ENCODE data around the gene TRAPPC3L.

Gene TRAPPC3L

DNA sequence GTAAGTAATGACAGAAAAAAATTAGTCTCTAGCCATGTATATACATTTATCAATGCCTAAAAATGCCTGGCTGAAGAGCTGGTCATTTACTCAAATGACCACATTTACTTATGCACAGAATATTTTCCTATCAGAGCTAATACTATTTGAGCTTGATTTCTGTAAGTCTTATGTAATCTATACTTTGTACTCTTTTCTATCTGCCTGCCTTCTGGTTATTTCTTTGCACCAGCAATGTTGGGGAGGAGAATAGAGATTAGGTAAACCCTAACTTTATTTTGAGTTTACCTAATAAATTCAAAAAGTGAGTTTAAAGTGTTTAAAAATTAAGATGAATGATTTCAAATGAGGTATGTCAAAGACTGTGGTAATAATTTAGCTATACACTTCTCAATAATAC, 30.3 kb downstream of the TRAPPC3L start:
- TF ChIP-seq TARDBP (IDR thresholded peaks at IDR 0.05) (no peak), CTBP1 (IDR thresholded peaks at IDR 0.05; ENCODE audit: borderline replicate concordance) (no peak), L3MBTL2 (conservative IDR thresholded peaks at IDR 0.05) (no peak), SP1 (IDR thresholded peaks at IDR 0.05) (no peak), ARNT (IDR thresholded peaks at IDR 0.05) (no peak), FOXA1 (IDR thresholded peaks at IDR 0.05) (no peak)
- CTCF ChIA-PET: interaction anchor here (0.6 to 1.5 kb wide), 2 partner anchors 18 to 199 kb away, joined by 3 to 7 read pairs; no protein-coding TSS in a partner anchor
- no peak for DNase-seq (ENCODE audit: extremely low spot score)
- POLR2A ChIA-PET: interaction anchor here (1.2 to 1.4 kb wide), 3 partner anchors 56 to 235 kb away, joined by 3 to 4 read pairs (median 3); partner anchors contain the start of gene TSPYL1

DNA sequence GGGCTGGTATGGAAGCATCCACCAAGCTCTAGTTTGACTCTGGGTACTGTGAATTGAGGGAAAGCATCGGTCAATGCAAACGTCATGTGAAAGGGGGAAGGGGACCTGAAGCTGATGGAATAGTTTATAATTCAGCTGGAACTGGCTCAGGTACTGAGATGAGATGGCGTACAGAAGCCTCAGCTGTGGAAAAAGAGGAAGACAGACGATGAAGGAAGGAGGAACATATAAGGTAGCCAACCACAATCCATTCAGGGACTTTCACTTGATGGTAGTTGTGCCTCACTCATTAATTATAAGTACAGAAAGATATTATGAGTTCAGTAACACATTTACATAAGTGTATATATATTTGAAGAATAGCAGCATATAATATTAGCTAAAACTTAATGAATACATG, 31.4 kb downstream of the TRAPPC3L start:
- ChIA-PET CTCF (interaction anchor here (0.6 to 1.4 kb wide), 5 partner anchors 8 to 259 kb away, joined by 3 to 7 read pairs (median 4); no protein-coding TSS in a partner anchor), POLR2A (interaction anchor here (0.5 to 3.3 kb wide), 4 partner anchors 57 to 413 kb away, joined by 3 to 17 read pairs (median 4); partner anchors contain the start of genes NT5DC1, RWDD1 and TSPYL1)
- DNase-seq (ENCODE audit: extremely low spot score): no peak
- no peak for TF ChIP-seq TARDBP (IDR thresholded peaks at IDR 0.05)
- TF ChIP-seq FOXM1 (IDR thresholded peaks at IDR 0.05; ENCODE audit: borderline replicate concordance): no peak
- TF ChIP-seq NFRKB (IDR thresholded peaks at IDR 0.05): no peak
- no peak for TF ChIP-seq SP1 (IDR thresholded peaks at IDR 0.05)
- no peak for TF ChIP-seq ELF4 (IDR thresholded peaks at IDR 0.05)
- TF ChIP-seq LEF1 (IDR thresholded peaks at IDR 0.05; ENCODE audit: borderline replicate concordance): no peak
- TF ChIP-seq CTBP1 (IDR thresholded peaks at IDR 0.05; ENCODE audit: borderline replicate concordance): no peak
- no peak for TF ChIP-seq ARNT (IDR thresholded peaks at IDR 0.05)
- TF ChIP-seq HDGF (IDR thresholded peaks at IDR 0.05; ENCODE audit: borderline replicate concordance): no peak
- TF ChIP-seq FOXA1 (IDR thresholded peaks at IDR 0.05): no peak

DNA sequence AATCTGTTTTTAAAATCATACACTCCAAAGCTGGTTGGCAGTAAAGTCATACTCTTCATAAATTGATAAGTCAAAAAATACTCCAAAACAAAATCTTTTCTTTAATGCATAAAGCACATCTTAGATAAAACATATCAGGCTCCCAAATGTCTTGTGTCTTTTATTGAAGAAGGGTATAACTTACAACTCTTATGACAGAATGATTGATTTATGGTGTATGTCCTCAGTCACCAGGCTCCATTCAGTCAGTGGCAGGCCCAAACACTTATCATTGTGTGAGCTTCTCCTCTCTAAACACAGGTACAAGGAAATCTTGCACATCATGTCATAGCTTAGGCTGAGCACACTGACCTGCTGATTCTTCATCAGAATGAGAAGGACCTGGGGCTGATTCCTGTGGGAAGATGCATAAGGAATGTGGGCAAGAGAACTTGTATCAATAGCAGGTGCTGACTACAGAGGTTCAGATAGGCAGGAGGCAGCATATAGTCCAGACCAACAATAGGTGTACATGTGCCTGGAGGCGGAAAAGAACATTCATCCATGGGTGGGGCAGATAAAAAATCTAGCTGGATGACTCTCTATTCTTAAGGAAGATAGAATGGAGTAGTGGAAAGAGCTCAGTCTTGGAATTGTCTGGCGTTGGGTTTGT, 32.1 kb downstream of the TRAPPC3L start:
- CTCF ChIA-PET: interaction anchor here (0.8 to 1.4 kb wide), 3 partner anchors 9 to 17 kb away, joined by 3 to 7 read pairs (median 5); no protein-coding TSS in a partner anchor
- TF ChIP-seq, protein P1, sequence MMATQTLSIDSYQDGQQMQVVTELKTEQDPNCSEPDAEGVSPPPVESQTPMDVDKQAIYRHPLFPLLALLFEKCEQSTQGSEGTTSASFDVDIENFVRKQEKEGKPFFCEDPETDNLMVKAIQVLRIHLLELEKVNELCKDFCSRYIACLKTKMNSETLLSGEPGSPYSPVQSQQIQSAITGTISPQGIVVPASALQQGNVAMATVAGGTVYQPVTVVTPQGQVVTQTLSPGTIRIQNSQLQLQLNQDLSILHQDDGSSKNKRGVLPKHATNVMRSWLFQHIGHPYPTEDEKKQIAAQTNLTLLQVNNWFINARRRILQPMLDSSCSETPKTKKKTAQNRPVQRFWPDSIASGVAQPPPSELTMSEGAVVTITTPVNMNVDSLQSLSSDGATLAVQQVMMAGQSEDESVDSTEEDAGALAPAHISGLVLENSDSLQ (IDR thresholded peaks at IDR 0.05): peak; percentile 66
- no peak for TF ChIP-seq ELF4 (IDR thresholded peaks at IDR 0.05)
- POLR2A ChIA-PET: interaction anchor here (0.5 to 3.3 kb wide), 4 partner anchors 58 to 413 kb away, joined by 3 to 17 read pairs (median 4); partner anchors contain the start of genes NT5DC1, RWDD1 and TSPYL1
- no peak for DNase-seq (ENCODE audit: extremely low spot score)

DNA sequence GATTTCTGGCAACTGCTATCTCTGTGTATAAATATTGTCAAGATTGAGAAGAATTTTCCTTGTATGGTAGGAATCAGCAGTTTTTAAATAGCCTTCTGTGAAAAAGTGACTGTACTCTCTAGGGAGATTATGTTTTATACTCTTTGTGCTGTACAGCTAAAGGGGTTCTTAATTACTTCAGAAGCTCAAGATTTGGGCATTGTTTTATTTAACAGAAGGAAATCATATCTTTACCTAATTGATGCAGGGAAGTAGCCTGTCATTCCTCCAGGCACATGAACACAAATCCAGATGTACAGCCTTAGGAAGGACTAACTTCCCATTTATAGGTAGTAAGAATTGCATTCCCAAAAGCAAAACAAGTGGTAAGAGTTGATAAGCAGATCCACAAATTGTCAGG, 32.8 kb downstream of the TRAPPC3L start:
- TF ChIP-seq SUZ12 (IDR thresholded peaks at IDR 0.05): no peak
- no peak for TF ChIP-seq SP1 (IDR thresholded peaks at IDR 0.05)
- TF ChIP-seq ELF4 (IDR thresholded peaks at IDR 0.05): no peak
- no peak for TF ChIP-seq ZNF384 (IDR thresholded peaks at IDR 0.05)
- TF ChIP-seq L3MBTL2 (conservative IDR thresholded peaks at IDR 0.05): no peak
- TF ChIP-seq NFRKB (IDR thresholded peaks at IDR 0.05): no peak
- no peak for TF ChIP-seq FOXM1 (IDR thresholded peaks at IDR 0.05; ENCODE audit: borderline replicate concordance)
- no peak for TF ChIP-seq HDGF (IDR thresholded peaks at IDR 0.05; ENCODE audit: borderline replicate concordance)
- TF ChIP-seq BHLHE40 (IDR thresholded peaks at IDR 0.05; ENCODE audit: borderline replicate concordance): no peak
- no peak for TF ChIP-seq FOXA1 (IDR thresholded peaks at IDR 0.05)
- TF ChIP-seq ARNT (IDR thresholded peaks at IDR 0.05): no peak
- no peak for TF ChIP-seq LEF1 (IDR thresholded peaks at IDR 0.05; ENCODE audit: borderline replicate concordance)
- no peak for TF ChIP-seq CTBP1 (IDR thresholded peaks at IDR 0.05; ENCODE audit: borderline replicate concordance)
- TF ChIP-seq FOXK2 (IDR thresholded peaks at IDR 0.05): no peak
- ChIA-PET CTCF (interaction anchor here (1.5 to 2.1 kb wide), 4 partner anchors 11 to 225 kb away, joined by 9 to 14 read pairs (median 10); no protein-coding TSS in a partner anchor), POLR2A (interaction anchor here (1.5 to 3.3 kb wide), 2 partner anchors 58 to 412 kb away, joined by 4 to 17 read pairs; partner anchors contain the start of genes NT5DC1 and RWDD1)
- DNase-seq (ENCODE audit: extremely low spot score): no peak

DNA sequence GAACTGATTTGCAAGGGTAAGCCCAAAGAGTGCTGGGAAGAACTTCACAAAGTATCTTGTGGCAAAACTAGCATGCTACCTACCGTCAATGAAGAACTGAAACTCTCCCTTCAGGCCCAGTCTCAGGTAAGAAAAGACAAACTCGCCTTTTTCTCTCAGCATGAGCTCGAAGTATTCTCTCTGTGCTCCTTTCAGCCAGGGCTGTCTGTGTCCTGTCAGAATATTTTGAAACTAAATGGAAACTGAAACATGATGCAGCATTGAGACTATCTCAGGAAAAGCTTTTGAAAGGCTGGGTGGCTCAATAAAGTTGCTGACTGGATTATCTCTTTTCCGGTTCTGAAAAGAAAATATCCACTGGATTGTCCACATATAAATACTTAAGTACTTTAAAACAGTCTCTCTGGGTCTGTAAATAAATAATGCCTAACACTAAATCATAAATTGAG, 33.3 kb downstream of the TRAPPC3L start:
- ChIA-PET CTCF (interaction anchor here (0.6 to 2.1 kb wide), 19 partner anchors 8 to 424 kb away, joined by 3 to 18 read pairs (median 4); no protein-coding TSS in a partner anchor), POLR2A (interaction anchor here (0.7 to 3.3 kb wide), 13 partner anchors 10 to 411 kb away, joined by 3 to 17 read pairs (median 4); partner anchors contain the start of genes DSE, NT5DC1, RWDD1 and TSPYL1)
- DNase-seq (ENCODE audit: extremely low spot score): no peak
- no peak for TF ChIP-seq L3MBTL2 (conservative IDR thresholded peaks at IDR 0.05)
- TF ChIP-seq SP1 (IDR thresholded peaks at IDR 0.05): no peak
- TF ChIP-seq ZNF384 (IDR thresholded peaks at IDR 0.05): no peak
- no peak for TF ChIP-seq ELF4 (IDR thresholded peaks at IDR 0.05)
- no peak for TF ChIP-seq FOXA1 (IDR thresholded peaks at IDR 0.05)
- TF ChIP-seq NFRKB (IDR thresholded peaks at IDR 0.05): no peak
- TF ChIP-seq CTBP1 (IDR thresholded peaks at IDR 0.05; ENCODE audit: borderline replicate concordance): no peak
- no peak for TF ChIP-seq LEF1 (IDR thresholded peaks at IDR 0.05; ENCODE audit: borderline replicate concordance)
- TF ChIP-seq FOXK2 (IDR thresholded peaks at IDR 0.05): no peak
- TF ChIP-seq TARDBP (IDR thresholded peaks at IDR 0.05): no peak
- TF ChIP-seq, protein P1 (IDR thresholded peaks at IDR 0.05): no peak
- no peak for TF ChIP-seq BHLHE40 (IDR thresholded peaks at IDR 0.05; ENCODE audit: borderline replicate concordance)
- no peak for TF ChIP-seq ARNT (IDR thresholded peaks at IDR 0.05)
- no peak for TF ChIP-seq SUZ12 (IDR thresholded peaks at IDR 0.05)
- no peak for TF ChIP-seq FOXM1 (IDR thresholded peaks at IDR 0.05; ENCODE audit: borderline replicate concordance)
- no peak for TF ChIP-seq HDGF (IDR thresholded peaks at IDR 0.05; ENCODE audit: borderline replicate concordance)

DNA sequence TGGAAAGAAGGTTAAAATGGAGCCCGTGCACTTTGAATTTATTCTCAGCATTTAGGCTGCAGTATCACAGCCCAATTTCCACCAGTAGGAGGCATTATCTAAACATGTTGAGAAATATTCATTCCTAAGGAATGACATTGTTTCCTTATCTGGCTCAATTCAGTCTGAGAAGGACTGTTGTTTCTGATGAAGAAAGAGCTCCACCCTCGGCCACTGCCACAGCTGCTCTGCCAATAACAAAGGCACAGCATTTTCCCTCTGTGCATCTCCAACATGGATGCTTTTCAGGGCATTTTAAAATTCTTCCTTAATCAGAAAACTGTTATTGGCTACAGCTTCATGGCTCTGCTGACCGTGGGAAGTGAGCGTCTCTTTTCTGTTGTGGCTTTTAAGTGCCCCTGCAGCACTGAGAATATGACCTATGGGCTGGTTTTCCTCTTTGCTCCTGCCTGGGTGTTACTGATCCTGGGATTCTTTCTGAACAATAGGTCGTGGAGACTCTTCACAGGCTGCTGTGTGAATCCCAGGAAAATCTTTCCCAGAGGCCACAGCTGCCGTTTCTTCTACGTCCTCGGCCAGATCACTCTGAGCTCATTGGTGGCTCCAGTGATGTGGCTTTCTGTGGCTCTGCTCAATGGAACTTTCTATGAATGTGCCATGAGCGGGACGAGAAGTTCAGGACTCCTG, 33.9 kb downstream of the TRAPPC3L start, which contains the start of gene CALHM5:
CALHM5 (plus strand) TSS at position 216 of the 687 bp plus-strand sequence; CDS start at position 274, 58 bp downstream.
- CTCF ChIA-PET: interaction anchor here (0.6 to 2.1 kb wide), 19 partner anchors 9 to 425 kb away, joined by 3 to 18 read pairs (median 4); no protein-coding TSS in a partner anchor
- TF ChIP-seq NFRKB (IDR thresholded peaks at IDR 0.05) (no peak), L3MBTL2 (conservative IDR thresholded peaks at IDR 0.05) (no peak), FOXM1 (IDR thresholded peaks at IDR 0.05; ENCODE audit: borderline replicate concordance) (no peak), HDGF (IDR thresholded peaks at IDR 0.05; ENCODE audit: borderline replicate concordance) (no peak), ARNT (IDR thresholded peaks at IDR 0.05) (no peak), FOXA1 (IDR thresholded peaks at IDR 0.05) (no peak), ZNF384 (IDR thresholded peaks at IDR 0.05) (no peak), TARDBP (IDR thresholded peaks at IDR 0.05) (no peak), FOXK2 (IDR thresholded peaks at IDR 0.05) (no peak), CTBP1 (IDR thresholded peaks at IDR 0.05; ENCODE audit: borderline replicate concordance) (no peak), BHLHE40 (IDR thresholded peaks at IDR 0.05; ENCODE audit: borderline replicate concordance) (no peak)
- DNase-seq (ENCODE audit: extremely low spot score): peak; percentile 65
- POLR2A ChIA-PET: interaction anchor here (0.7 to 3.3 kb wide), 13 partner anchors 11 to 411 kb away, joined by 3 to 17 read pairs (median 4); partner anchors contain the start of genes DSE, NT5DC1, RWDD1 and TSPYL1

All from HEK293T (cell line).